K562 (cell line): Measurements from ENCODE around the gene VWA7. TPM values are rescaled to one million over a fixed set of nuclear protein-coding genes. Genes with fewer than 3 reads are reported as not detected.

Experiments used
- ATF6 ChIP-seq: sonication (generic); formaldehyde crosslinking; IDR thresholded peaks from 2 replicates; pipeline ENCODE4 v1.4.0; 2020; ENCODE audit warnings: mild to moderate bottlenecking, missing genetic modification reagents
- CC2D1A ChIP-seq: fragments of 450-650 bp; IDR thresholded peaks from 2 replicates; pipeline ENCODE4 v1.6.1; 2017; ENCODE audit warnings: mild to moderate bottlenecking
- ETV1 ChIP-seq: fragments of 450-650 bp; conservative IDR thresholded peaks from 2 replicates; pipeline ENCODE4 v1.6.1; 2016; ENCODE audit warnings: missing genetic modification characterization, control low read depth, low read depth, missing compliant biosample characterization
- FOXP1 ChIP-seq: sonication (generic); formaldehyde crosslinking; IDR thresholded peaks from 2 replicates; pipeline ENCODE4 v1.8.0; 2022; ENCODE audit warnings: mild to moderate bottlenecking, missing genetic modification reagents
- HDAC3 ChIP-seq: fragments of 450-650 bp; IDR thresholded peaks from 2 replicates; pipeline ENCODE4 v1.6.1; 2018; ENCODE audit warnings: borderline replicate concordance, mild to moderate bottlenecking, moderate library complexity; ENCODE audit not compliant: partially characterized antibody
- HMG20B ChIP-seq: fragments of 250-450 bp; sonication (Bioruptor Pico); IDR thresholded peaks from 2 replicates; pipeline ENCODE4 v1.5.0; 2021; ENCODE audit warnings: mild to moderate bottlenecking
- KLF1 ChIP-seq: fragments of 450-650 bp; IDR thresholded peaks from 2 replicates; pipeline ENCODE4 v1.6.1; 2016; ENCODE audit warnings: missing genetic modification characterization, missing compliant biosample characterization
- PHF21A ChIP-seq: fragments of 450-650 bp; IDR thresholded peaks from 2 replicates; pipeline ENCODE4 v1.6.1; 2017; ENCODE audit warnings: low read depth, borderline replicate concordance
- RCOR1 ChIP-seq, 2 experiments: IDR thresholded peaks; 2 replicates each; pipeline ENCODE4 v1.6.1; 2012; ENCODE audit warnings: low read depth in 2 of 2, low read length in 2 of 2, borderline replicate concordance in 1 of 2, improper control_type of control experiment in 1 of 2
- SIRT6 ChIP-seq: IDR thresholded peaks from one replicate; pipeline ENCODE4 v1.6.1; 2012; ENCODE audit warnings: low read depth, mild to moderate bottlenecking, control low read depth, inconsistent platforms, low read length, moderate library complexity
- TFAP4 ChIP-seq: sonication (generic); formaldehyde crosslinking; IDR thresholded peaks from 2 replicates; pipeline ENCODE4 v1.8.0; 2022; ENCODE audit warnings: missing genetic modification reagents, mild to moderate bottlenecking, moderate library complexity, borderline replicate concordance
- WHSC1 ChIP-seq: IDR thresholded peaks from one replicate; pipeline ENCODE4 v1.6.1; 2012; ENCODE audit warnings: low read length, control low read depth, inconsistent platforms
- ZC3H11A ChIP-seq: IDR thresholded peaks from 2 replicates; pipeline ENCODE4 v1.6.1; 2012; ENCODE audit warnings: low read depth, low read length, improper control_type of control experiment
- ZNF224 ChIP-seq: sonication (generic); formaldehyde crosslinking; IDR thresholded peaks from 2 replicates; pipeline ENCODE4 v1.8.0; 2022; ENCODE audit warnings: mild to moderate bottlenecking, missing genetic modification reagents
- ZNF263 ChIP-seq: sonication (generic); formaldehyde crosslinking; IDR thresholded peaks from 2 replicates; pipeline ENCODE4 v1.8.0; 2022; ENCODE audit warnings: mild to moderate bottlenecking, missing genetic modification reagents, borderline replicate concordance
- ZNF398 ChIP-seq: fragments of 250-450 bp; sonication (Bioruptor Pico); IDR thresholded peaks from 2 replicates; pipeline ENCODE4 v1.8.0; 2021; ENCODE audit warnings: moderate library complexity, mild to moderate bottlenecking, inconsistent platforms
- ZNF699 ChIP-seq: fragments of 250-450 bp; sonication (Bioruptor Pico); IDR thresholded peaks from 2 replicates; pipeline ENCODE4 v1.8.0; 2021; ENCODE audit warnings: mild to moderate bottlenecking, moderate library complexity; ENCODE audit not compliant: insufficient replicate concordance
- polyA plus RNA-seq, 8 experiments: library from polyadenylated mRNA; depleted of rRNA in 4 of 8; stranded (reverse) in 5 of 8; unstranded in 3 of 8; fragments of >200 nt; fragmentation: Nextera tagmentation in 2 of 8; fragmentation: Illumina TruSeq in 1 of 8; extraction: Ambion mirVana in 2 of 8; extraction: Trizol in 1 of 8; gene quantifications; 2 replicates each; pipeline versions ENCODE4 v1.2.1 to v1.2.3, GENCODE V29; 2011 to 2014; ENCODE audit warnings: inconsistent platforms in 1 of 8, missing spikeins in 1 of 8
- total RNA-seq, 7 experiments: library from RNA; depleted of rRNA in 6 of 7; stranded (reverse); fragments of >200 nt in 6 of 7; fragmentation: Illumina TruSeq in 2 of 7; extraction: Trizol in 2 of 7; gene quantifications; 2 replicates each; pipeline versions ENCODE4 v1.2.1 to v1.2.3, GENCODE V29; 2011 to 2021; ENCODE audit warnings: low replicate concordance in 1 of 7
- TF ChIP-seq, protein P1 (sequence below): fragments of 250-450 bp; sonication (Bioruptor Pico); IDR thresholded peaks from 2 replicates; pipeline ENCODE4 v1.5.1; 2021; ENCODE audit warnings: mild to moderate bottlenecking
- TF ChIP-seq, protein P2 (sequence below): fragments of 450-650 bp; formaldehyde crosslinking; conservative IDR thresholded peaks from 2 replicates; pipeline ENCODE4 v1.4.0; 2022; ENCODE audit warnings: mild to moderate bottlenecking, missing genetic modification characterization

Gene VWA7
- total and polyA plus RNA-seq, 9 of the 15 experiments (the other 6 are each of a cell fraction or from before 2014, with no cell fraction given), result 0.18 to 2.9 (median 0.95) TPM

DNA sequence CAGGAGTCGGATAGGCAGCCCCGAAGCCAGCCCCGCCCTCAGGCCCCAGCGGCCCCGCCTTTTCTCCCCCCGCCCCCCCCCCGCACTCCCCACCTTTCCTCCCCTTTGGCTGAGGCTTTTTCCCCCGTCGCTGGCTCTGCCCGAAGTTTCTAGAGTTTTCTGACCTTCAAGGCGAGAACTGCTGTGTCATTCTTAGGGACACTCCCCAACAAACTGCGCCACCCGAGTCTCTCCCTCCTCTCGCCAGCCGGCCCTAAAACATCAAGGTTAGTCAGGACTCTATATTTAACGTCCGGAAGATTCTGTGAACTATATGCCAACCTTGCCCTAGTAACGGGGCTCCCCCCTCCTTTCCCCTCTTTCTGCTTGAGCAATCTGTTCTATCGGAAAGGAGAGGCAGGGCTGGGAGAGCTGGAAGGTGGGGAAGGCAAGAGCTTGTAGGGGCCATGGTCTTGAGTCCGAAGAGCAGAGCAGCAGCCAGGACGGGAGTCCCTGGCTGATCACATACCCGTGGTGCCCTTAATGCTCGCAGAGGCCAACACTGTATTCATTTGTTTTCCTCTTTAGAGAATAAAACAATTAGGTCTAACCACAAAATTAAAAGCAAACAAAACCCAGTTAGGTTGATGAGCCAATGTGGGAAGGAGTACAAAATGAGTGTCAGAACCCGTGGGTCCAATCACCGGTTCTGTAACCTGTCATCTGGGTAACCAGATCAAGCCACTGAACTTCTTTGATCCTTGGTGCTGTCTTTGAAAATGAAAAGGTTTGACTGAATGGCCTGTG, 45.1 kb upstream of the VWA7 start (continued):
- TF ChIP-seq TFAP4 (CRISPR knock-in tag) (peak; percentile 61; the same call in 1 of the 2 replicates), RCOR1 (IDR thresholded peaks at IDR 0.05; ENCODE audit: borderline replicate concordance in 1 of 2, low read depth in 2 of 2, low read length in 2 of 2) (peak; percentile 22 to 69; a peak in 3 of 4 replicates), PHF21A (no peak), ZNF699 (CRISPR knock-in tag) (no peak), SIRT6 (peak; percentile 76), ATF6 (CRISPR knock-in tag) (peak; percentile 80), ZNF263 (CRISPR knock-in tag) (peak; percentile 21; the same call in 1 of the 2 replicates), ZNF398 (CRISPR knock-in tag) (no peak), ETV1 (tag) (peak; percentile 61; the same call in 1 of the 2 replicates), HDAC3 (no peak), CC2D1A (0 out of 2 replicates have a peak, but pooled peaks have one; percentile 24), WHSC1 (no peak), HMG20B (CRISPR knock-in tag) (peak; percentile 86; the same call in 1 of the 2 replicates), KLF1 (tag) (no peak), FOXP1 (CRISPR knock-in tag) (no peak), ZC3H11A (no peak; the same call in 1 of the 2 replicates), ZNF224 (no peak)
- TF ChIP-seq, protein P1, sequence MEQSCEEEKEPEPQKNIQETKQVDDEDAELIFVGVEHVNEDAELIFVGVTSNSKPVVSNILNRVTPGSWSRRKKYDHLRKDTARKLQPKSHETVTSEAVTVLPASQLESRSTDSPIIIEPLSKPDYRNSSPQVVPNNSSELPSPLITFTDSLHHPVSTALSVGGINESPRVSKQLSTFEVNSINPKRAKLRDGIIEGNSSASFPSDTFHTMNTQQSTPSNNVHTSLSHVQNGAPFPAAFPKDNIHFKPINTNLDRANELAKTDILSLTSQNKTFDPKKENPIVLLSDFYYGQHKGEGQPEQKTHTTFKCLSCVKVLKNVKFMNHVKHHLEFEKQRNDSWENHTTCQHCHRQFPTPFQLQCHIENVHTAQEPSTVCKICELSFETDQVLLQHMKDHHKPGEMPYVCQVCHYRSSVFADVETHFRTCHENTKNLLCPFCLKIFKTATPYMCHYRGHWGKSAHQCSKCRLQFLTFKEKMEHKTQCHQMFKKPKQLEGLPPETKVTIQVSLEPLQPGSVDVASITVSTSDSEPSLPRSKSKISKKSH (CRISPR knock-in tag), result no peak
- TF ChIP-seq, protein P2, sequence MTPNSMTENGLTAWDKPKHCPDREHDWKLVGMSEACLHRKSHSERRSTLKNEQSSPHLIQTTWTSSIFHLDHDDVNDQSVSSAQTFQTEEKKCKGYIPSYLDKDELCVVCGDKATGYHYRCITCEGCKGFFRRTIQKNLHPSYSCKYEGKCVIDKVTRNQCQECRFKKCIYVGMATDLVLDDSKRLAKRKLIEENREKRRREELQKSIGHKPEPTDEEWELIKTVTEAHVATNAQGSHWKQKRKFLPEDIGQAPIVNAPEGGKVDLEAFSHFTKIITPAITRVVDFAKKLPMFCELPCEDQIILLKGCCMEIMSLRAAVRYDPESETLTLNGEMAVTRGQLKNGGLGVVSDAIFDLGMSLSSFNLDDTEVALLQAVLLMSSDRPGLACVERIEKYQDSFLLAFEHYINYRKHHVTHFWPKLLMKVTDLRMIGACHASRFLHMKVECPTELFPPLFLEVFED (CRISPR knock-in tag), result peak; percentile 74; the same call in 1 of the 2 replicates
